HG03565 (cell line): ENCODE data around the gene EXOSC7.
"Not testable (repeated sequence)": the region's sequence is repeated elsewhere in the genome, so short reads cannot be mapped to it uniquely, and the experiment has no call there.

ENCODE experiments used
- ATAC-seq: cut with Tn5 transposase; IDR thresholded peaks from one replicate; pipeline ENCODE4 v1.9.1; 2021; ENCODE audit warnings: mild to moderate bottlenecking, moderate library complexity; ENCODE audit not compliant: unreplicated experiment

EXOSC7 gene

DNA sequence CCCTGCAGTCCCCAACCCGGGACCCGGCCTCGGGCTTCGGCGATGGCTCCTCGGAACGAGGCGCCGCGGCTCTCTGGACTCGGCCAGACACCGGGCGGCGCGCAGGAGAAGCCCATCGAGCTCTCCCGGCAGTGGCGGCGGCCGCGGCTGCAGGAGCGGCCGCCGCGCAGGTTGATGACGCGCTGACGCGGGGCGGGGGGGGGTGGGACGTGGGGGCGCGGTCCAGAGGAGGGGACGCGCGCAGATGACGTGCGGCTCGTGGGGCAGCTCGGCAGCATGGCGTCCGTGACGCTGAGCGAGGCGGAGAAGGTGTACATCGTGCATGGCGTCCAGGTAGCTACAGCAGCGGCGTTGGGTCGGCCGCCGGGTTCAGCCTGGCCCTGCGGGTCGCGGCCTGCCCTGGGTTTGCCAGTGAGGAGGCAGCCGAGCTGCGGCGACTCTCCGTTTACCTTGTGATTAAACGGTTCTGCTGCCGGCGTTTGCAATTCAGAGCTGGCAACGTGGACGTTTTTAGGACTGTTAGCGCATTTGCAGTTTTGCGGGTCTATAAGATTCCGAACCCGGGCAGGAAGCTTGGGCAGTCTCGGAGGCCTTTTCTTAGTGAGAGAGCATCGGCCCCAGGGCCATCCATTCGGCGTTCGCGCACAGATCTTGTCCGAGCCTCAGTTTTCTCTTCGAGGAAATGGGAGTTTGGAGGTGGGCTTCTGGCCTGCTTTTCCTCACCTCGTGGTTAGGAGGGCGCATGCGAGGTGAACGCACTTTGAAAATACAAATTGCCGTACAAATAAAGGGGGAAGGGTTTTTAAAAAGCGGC, at the start of gene EXOSC7, which contains the start of gene ZDHHC3:
EXOSC7 (plus strand) TSS at position 243 of the 814 bp plus-strand sequence; CDS start at position 277, 34 bp downstream.
ZDHHC3 (minus strand) TSS at position 173 of the 814 bp plus-strand sequence. CDS start 16,738 bp downstream, outside the sequence.
- peak; percentile 53 for ATAC-seq

DNA sequence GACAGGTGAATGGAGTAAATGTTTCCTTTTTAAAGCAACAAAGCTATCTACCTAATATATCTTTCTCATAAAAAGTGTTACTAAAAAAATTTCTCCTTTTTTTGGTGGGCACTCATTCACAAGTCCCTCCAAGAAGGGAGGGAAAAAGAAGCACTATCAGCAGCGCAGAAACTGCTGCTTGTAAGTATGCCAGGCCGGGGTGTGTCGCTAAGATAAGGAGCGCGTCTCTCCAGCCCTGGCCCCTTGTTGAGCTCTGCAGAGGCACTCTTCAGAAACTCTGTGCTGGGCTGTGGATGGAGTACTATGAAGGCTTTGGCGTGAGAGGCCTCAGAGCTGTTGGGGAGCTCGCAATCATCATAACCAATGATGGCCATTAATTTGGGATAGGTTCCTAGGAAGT, 49.1 kb upstream of the EXOSC7 start:
- no peak for ATAC-seq

DNA sequence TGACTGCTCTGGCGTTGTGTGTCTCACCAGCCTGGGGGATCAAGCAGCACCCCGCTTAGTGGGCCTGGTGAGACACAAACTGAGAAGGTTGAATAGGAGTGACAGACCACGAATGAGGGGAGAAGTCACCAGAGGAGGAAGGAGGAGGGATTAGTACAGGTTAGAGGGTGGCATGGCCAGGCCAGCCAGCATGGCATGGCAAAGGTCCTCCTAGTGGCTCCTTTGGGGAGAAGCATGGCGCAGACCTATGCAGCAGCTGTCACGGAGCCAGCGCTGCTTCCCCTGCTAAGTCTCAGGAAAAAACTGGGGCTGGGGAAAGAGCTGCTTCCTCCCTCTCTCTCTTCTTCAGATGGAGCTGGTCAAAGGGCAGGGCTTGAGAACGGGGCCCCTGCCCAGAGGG, 48.7 kb upstream of the EXOSC7 start:
- no peak for ATAC-seq

DNA sequence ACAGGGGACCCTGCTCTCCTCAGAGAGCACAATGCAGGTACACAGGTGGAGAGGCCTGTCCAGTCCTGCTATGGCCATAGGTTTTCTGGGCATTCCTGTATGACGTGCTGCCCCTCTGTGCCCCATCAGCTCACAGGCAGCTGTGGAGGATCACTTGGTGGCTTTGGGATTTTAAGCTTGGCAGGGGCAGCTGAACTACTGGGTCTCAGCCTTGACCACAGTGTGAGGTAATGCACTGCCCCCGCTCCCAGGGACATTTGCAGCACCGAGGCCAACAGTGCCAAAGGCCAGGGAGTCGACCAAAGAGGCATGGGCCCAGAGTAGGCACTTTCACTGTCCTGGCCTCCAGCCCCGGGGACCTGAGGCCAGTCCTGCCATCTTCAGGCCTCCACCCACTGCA, 46.3 kb upstream of the EXOSC7 start:
- no peak for ATAC-seq

DNA sequence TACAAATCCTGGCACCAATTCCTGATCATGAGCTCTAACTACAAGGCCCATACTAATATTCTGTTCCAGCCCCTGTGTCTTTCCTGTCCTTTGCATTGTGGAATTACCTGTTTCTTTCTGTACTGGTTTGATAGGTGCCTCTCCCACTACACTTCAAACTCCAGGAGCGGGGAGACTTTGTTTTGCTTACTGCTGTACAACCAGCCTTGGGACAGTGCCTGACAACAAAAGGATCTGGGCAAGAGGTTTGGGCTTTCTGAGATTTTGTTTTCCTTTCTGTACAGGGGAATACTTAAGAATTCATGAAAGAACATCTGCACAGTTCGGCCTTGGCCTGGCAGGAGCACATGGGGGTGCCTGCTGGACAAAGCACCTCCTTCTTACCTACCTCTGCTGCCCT, 45.1 kb upstream of the EXOSC7 start:
- no peak for ATAC-seq

DNA sequence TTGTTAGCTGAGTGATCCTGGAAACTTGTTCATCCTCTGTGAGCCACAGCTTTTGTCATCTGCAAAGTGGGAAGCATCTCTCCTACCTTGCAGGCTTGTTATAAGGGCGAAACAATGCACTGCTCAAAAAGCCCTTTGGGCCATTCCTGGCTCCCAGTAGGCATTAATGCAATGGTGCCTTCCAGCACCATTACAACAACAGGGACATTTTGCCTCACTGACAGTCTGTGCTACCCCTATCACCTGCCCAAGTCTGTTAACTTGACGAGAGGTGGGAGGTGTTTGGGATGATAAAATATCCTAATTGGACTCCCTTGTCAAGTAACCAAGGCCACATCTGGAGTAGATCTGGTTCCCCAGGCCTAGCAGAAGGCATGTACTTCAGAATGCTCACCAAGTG, 44.3 kb upstream of the EXOSC7 start:
- ATAC-seq = no peak

DNA sequence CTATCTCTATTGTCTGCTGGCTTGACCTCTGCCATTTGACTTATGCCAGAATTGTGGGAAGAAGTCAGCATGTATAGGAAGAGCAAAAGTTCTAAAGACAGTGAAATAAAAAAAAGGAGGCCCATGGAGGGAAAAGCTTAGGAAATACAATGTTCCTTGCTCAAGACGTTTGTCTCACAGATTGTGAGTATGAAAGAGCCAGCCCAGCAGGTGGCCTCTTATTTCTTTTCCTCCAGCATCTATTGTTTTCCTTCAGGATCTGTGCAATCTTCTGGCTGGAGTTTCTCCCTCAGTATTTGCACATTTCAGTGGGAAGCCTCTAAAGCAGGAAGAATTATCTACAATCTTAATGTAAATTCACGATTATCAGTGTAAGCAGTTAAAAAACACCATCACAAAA, 43.8 kb upstream of the EXOSC7 start:
- ATAC-seq = no peak

DNA sequence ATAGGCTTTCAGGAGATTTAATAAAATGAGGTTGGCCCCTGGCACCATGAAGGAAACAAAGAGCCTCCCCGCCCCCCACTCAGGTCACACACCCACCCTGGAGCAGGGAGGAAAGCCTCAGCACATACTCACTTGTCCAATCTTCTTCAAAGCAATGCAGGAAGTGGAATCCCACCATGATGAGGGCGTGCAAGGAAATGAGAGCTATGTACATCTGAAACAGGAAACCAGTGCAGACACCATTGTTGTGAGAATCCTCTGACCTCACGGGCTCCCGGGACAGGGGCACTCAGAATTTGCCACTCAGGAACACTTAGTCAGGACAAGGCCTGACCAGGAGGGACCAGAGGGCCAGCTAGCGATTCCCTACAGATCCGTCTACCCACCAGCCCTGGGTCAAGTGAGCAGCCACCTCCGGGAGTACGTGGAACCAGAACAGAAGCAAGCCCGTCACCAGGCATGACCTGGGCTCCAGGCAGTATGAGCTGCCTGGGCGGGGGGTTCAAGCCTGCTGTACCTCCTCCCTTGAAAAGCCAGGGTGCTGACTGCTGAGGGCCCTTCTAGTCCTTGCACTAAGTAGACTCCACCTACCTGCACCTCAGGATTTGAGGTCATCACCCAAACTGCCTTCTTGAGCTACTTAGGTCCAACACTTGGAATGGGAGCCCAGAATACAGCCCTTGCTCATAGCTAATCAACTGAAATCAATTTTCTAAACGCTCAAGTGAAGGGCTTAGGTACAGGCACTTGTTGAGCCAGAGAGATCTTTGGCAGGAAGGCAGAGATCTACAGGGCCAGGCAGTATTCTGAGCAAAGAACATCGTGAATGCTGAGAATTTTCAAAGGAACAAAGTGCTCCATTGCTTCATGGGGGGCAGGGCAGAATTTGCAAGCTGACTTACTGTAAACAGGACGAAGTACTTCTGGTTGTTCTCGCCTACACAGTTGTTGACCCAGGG, 42.8 kb upstream of the EXOSC7 start:
- ATAC-seq = no peak

DNA sequence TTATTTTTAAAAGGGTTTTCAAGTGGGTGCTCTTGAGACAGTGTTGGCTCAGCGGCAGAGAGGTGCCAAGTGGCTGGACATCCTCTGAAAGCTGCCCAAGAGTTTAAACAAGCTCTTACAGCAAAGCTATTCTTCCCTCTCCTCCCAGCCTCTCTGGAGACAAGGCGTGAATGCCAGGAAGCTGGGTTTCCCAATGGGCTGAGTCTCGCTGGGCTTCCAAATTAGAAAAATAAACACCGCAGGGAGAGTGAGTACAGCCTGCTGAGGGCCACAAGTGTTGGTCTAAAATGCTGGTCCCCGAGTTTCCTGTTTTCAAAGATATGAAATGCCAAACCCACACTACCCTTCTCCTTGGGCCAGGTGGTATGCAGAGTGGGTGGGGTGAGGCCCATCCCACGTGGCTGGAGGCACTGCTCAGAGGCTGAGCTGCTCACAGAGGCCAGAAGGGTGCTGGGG, 36.4 kb upstream of the EXOSC7 start:
- no peak for ATAC-seq

DNA sequence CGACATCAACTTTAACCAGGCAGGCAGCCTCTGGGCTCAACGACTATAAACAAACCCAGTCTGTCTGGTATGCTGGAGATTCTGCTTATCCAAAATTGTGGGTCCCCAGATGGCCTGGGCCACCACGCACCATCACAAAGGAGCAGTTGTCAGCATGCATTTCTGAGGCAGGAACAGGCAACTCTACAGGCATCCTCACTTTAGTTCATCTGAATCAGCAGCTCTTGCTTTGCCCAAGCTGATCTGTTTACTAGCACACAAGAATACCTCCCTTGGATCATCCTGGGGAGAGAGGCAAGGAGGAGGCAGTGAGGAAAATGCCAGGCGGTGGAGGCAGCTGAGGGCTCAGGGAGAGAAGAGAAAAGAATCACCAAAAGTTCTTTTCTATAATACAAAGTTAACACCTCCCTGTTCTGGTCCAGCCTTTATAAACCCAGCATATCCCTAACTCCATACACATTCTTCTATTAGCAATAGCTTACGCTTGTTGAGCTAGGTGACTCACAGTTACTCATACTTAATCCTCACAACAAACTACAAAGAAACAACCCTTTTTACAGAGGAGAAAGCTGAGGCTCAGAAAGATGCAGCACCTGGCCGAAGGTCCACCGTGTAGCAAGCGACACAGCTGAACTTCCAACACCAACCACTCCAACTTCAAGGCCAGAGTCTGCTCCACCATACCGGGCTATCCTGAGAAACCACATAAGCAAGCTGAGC, 33.7 kb upstream of the EXOSC7 start:
- ATAC-seq = no peak

DNA sequence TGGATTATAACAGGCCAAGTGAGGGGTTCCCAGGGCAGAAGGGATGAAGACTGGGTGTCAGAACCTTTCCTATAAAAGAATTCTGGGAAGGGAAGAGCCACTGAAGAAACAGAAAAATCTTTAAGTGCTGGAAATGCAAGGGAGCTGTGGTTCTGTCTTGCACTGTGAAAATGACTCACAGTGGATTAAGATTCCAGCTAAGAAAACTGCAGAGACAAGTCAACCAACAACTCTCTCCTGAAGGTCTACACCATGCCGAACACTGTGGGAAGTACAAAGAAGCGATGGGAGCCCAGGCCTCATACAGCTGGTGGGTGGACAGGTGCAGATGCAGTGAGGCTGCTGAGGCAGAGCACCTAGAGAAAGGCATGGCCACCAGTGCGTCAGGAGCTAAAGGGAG, 27.8 kb upstream of the EXOSC7 start:
- ATAC-seq = no peak

DNA sequence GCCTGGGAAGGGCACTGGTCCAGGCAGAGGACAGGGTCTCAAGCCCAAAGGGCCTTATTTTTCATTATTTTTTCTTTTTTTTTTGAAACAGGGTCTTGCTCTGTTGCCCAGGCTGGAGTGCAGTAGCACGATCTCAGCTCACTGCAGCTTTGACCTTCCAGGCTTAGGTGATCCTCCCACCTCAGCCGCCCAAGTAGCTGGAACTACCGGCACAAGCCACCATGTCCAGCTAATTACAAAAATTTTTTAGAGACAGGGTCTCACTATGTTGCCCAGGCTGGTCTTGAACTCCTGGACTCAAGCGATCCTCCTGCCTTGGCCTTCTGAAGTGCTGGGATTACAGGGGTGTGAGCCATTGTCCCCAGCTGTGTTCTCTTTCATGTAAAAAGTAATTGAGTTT, 26.3 kb upstream of the EXOSC7 start:
- ATAC-seq = not testable (repeated sequence)

DNA sequence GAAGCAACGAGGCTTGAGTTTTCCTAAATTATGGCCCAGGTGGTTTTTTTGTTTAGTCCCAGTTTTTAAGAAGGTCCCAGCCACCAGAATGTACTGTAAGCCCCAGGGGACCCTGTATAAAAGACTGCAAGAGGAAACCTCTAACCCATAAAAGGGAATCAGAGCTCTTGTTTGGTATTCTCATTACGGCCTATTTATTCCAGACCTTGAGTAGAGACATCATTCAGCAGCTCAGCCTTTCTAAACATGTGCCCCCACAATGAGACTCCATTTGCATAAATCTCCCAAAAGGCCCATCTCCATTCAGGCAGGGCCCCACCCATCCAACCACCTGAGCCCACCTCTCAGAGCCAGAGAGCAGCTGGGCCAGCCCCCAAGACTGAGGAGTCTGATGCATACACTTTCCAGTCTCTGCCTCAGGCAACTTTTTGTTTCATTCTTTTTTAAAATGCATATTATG, 25.7 kb upstream of the EXOSC7 start:
- ATAC-seq = no peak

DNA sequence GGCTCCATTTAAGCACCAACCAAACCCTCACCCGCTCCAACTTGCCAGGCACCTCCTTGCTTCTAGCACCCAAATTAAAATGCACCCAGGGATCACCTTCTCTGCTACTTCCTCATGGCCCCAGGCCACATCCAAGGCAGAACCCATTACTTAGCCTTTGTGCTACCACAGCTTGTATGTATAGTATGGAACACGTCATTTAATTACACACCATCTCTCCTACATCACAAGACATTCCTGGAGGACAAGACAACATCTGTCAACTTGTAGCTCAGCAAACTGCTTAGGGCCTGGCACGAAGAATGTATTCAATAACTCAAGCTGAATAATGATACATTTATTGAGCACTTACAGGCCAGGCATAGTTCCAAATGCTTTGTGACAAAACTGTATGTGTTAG, 23.4 kb upstream of the EXOSC7 start:
- no peak for ATAC-seq

DNA sequence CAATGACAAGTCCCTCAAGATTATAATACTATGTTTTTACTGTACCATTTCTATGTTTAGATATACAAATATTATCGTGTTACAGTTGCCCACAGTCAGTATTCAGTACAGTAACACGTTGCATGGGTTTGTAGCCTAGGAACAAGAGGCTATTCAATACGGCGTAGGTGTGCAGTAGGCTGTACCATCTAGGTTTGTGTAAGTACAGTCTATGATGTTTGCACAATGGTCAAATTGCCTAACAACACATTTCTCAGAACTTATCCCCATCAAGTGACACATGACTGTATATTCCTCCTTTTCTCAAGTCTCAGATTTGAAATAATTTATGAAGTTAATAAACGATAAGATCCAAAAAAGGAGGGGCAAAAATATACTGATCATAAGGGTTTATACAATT, 21.7 kb upstream of the EXOSC7 start:
- no peak for ATAC-seq

DNA sequence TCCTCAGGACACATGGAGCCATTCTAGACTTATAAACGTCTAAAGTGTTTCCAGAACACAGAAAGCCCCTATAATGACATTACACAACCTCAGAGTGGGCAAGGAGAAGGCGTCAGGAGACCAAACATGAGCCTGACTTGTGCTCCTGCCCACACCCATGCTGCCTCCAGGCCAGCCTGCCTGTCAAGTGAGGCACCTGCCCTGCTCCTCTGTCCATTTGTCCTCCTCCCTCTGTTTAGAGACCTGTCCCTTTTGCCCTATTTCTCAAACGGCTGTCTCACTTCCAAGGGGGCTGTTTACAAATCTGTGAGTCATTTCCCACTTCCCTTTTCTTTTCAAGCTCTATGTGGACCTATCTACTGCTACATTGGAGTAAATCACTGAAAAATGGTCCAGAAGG, 21.1 kb upstream of the EXOSC7 start:
- peak; percentile 55 for ATAC-seq

DNA sequence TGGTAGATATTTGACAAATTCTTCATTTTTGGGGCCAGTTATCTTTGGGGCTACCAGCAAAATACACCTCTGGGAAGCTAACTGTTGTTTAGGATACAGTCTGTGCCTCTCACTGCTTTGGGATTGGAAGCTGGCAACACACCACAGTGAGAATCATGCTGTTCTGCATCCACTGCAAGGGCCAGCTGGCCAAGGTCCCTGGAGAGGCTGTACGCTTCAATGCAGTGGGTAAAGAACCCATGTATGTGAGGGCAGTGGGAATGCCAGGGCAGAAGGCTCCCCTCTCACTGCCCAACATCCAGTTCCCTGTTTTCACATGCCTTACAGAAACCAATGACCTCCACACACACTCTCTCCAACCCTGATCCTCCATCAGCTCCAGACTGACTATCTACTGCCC, 20.1 kb upstream of the EXOSC7 start:
- ATAC-seq = no peak

DNA sequence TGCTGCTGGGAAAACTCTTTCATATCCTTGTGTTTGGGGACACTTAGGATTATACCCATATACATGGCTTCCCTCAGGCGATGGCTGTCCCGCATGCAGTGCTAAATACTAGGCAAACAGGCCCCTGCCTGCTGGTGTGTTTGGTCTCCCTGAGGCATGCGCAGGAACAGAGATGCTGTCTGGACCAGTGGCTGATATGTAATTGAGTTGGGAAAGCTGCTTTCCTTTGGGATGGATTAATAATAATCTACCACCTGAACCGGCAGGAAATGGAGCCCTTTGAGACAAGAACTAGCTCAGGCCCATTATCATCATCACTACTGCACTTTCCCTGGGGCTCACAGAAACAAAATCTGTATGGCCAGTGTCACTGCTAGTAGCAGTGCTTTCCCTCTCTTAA, 18.1 kb upstream of the EXOSC7 start:
- ATAC-seq = no peak

DNA sequence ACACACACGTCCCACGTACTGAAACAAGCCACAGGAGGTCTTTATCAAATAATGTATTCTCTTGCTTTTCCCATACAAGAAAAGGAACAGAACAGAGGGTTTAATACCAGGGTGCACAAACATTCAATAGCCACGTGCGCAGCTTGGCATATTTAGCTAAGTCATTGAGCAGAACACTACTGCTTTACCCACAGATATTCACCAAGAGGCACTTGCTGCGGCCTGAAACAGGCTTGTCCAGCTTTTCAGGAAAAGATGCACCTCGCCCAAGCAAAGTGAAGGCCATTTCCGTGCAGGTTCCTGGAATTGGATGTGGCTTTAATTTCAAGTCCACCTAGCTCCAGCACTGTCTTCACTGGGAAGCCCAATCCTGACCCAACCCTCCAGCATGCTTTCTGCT, 17.7 kb upstream of the EXOSC7 start:
- ATAC-seq = no peak

DNA sequence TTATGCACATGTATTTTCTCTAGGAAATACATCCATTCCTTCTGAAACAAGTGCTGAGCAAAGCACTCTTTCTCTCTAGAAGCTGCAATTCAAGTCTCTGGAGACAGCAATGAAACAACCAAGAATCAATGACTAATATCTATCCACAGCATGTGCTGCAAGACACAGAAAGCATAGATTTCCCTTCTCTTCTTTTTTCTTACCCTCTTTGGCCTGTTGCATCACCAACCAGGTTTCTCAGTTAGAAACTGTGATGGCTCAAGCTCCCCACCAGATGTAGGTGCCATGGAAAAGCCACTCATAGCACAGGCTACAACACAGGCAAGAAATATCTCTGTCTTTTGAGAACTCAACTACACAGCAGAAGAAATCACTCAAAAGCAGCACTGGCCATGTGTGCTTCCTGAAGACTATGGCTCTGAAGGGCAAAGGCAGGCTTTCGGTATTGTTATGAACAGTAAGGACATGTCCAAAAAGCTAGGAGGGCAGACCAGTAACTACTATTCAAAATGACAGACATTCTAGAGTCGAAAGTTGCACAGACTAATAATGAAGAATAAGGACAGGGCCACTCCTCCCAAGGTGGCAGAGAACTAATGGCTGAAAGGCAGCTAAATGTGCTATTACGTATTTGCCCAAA, 15.5 kb upstream of the EXOSC7 start:
- ATAC-seq = no peak
